OCI-M2 (cell line): ENCODE measurements around the gene ARHGAP22.

Experiments used
- DNase-seq: peaks from one replicate; lab custom pipeline; 2025; ENCODE audit not compliant: unreplicated experiment; lab: John Stamatoyannopoulos, UW

The ARHGAP22 gene

GRCh38 chr10:48400129-48400849 lies 204.6 kb downstream of the ARHGAP22 start:
- no peak for DNase-seq

GRCh38 chr10:48399551-48399950 lies 205.3 kb downstream of the ARHGAP22 start:
- no peak for DNase-seq

GRCh38 chr10:48399056-48399541 lies 205.8 kb downstream of the ARHGAP22 start:
- DNase-seq: no peak

- DNase-seq: no peak
These were observed 206.6 kb downstream of the ARHGAP22 start for GRCh38 chr10:48398261-48398660.
